K562 (cell line): ENCODE data around the gene LYAR. TPM values are rescaled to one million over a fixed set of nuclear protein-coding genes. Genes with fewer than 3 reads are reported as not detected.
A peak's percentile ranks its signal among the peaks of the same experiment; 100 is the strongest.

Experiments used
- BCL6 ChIP-seq: fragments of 250-450 bp; sonication (Bioruptor Pico); IDR thresholded peaks from 2 replicates; pipeline ENCODE4 v1.4.0; 2020
- BRF2 ChIP-seq: IDR thresholded peaks from 3 replicates; pipeline ENCODE4 v1.6.1; 2011; ENCODE audit warnings: borderline replicate concordance, mild to moderate bottlenecking; ENCODE audit not compliant: insufficient read length, insufficient read depth
- CEBPG ChIP-seq, 3 experiments: fragments of 200-800 bp in 1 of 3; sonication (Bioruptor generic) in 1 of 3; sonication (generic) in 1 of 3; formaldehyde crosslinking in 1 of 3; IDR thresholded peaks in 2 of 3; conservative IDR thresholded peaks in 1 of 3; 2 replicates each; pipeline versions ENCODE4 v1.6.1 to v1.8.0; 2016 to 2022; ENCODE audit warnings: missing compliant biosample characterization in 2 of 3, missing genetic modification characterization in 2 of 3, mild to moderate bottlenecking in 1 of 3, missing genetic modification reagents in 1 of 3
- CLOCK ChIP-seq: fragments of 250-450 bp; sonication (Bioruptor Pico); IDR thresholded peaks from 2 replicates; pipeline ENCODE4 v1.4.0; 2020; ENCODE audit warnings: mild to moderate bottlenecking, moderate library complexity, borderline replicate concordance
- CTBP1 ChIP-seq: fragments of 450-650 bp; IDR thresholded peaks from 2 replicates; pipeline ENCODE4 v1.6.1; 2016; ENCODE audit warnings: borderline replicate concordance
- E2F3 ChIP-seq: fragments of 250-450 bp; sonication (Bioruptor Pico); IDR thresholded peaks from 2 replicates; pipeline ENCODE4 v1.4.0; 2020; ENCODE audit warnings: mild to moderate bottlenecking
- EP300 ChIP-seq: IDR thresholded peaks from 2 replicates; pipeline ENCODE4 v1.6.1; 2012; ENCODE audit warnings: low read length, improper control_type of control experiment
- FOXP4 ChIP-seq: sonication (generic); formaldehyde crosslinking; IDR thresholded peaks from 2 replicates; pipeline ENCODE4 v1.8.0; 2022; ENCODE audit warnings: mild to moderate bottlenecking, missing genetic modification reagents, borderline replicate concordance
- GATAD2B ChIP-seq: fragments of 450-650 bp; IDR thresholded peaks from 2 replicates; pipeline ENCODE4 v1.6.1; 2017; ENCODE audit warnings: mild to moderate bottlenecking, borderline replicate concordance
- GTF3C2 ChIP-seq: IDR thresholded peaks from 3 replicates; pipeline ENCODE4 v1.6.1; 2011; ENCODE audit warnings: borderline replicate concordance, mild to moderate bottlenecking, moderate library complexity; ENCODE audit not compliant: insufficient read length; ENCODE audit errors: extremely low read depth
- KDM4B ChIP-seq, 2 experiments: fragments of 450-650 bp in 1 of 2; sonication (generic) in 1 of 2; IDR thresholded peaks; 2 replicates each; pipeline ENCODE4 v1.6.1; 2016 to 2017; ENCODE audit warnings: borderline replicate concordance in 2 of 2, antibody characterized with exemption in 1 of 2, low read depth in 1 of 2, mild to moderate bottlenecking in 1 of 2
- MECOM ChIP-seq: fragments of 250-450 bp; sonication (Bioruptor Pico); IDR thresholded peaks from 2 replicates; pipeline ENCODE4 v1.8.0; 2022; ENCODE audit warnings: inconsistent platforms
- PHB2 ChIP-seq: fragments of 450-650 bp; IDR thresholded peaks from 2 replicates; pipeline ENCODE4 v1.6.1; 2017; ENCODE audit warnings: low read depth
- PRMT5 ChIP-seq: sonication (generic); formaldehyde crosslinking; IDR thresholded peaks from 2 replicates; pipeline ENCODE4 v1.5.0; 2020; ENCODE audit warnings: missing genetic modification reagents
- TEAD1 ChIP-seq, 2 experiments: fragments of 450-650 bp in 1 of 2; sonication (generic) in 1 of 2; formaldehyde crosslinking; IDR thresholded peaks; 2 replicates each; pipeline versions ENCODE4 v1.4.0 to v1.8.0; 2020 to 2022; ENCODE audit warnings: mild to moderate bottlenecking in 2 of 2, missing genetic modification reagents in 1 of 2
- ZFP30 ChIP-seq: fragments of 250-450 bp; sonication (Bioruptor Pico); IDR thresholded peaks from 2 replicates; pipeline ENCODE4 v1.8.0; 2022; ENCODE audit warnings: moderate library complexity, mild to moderate bottlenecking, inconsistent platforms, borderline replicate concordance
- ZNF324 ChIP-seq: fragments of 250-450 bp; sonication (Bioruptor Pico); IDR thresholded peaks from 2 replicates; pipeline ENCODE4 v1.4.0; 2020; ENCODE audit warnings: mild to moderate bottlenecking
- polyA plus RNA-seq, 8 experiments: library from polyadenylated mRNA; depleted of rRNA in 4 of 8; stranded (reverse) in 5 of 8; unstranded in 3 of 8; fragments of >200 nt; fragmentation: Nextera tagmentation in 2 of 8; fragmentation: Illumina TruSeq in 1 of 8; extraction: Ambion mirVana in 2 of 8; extraction: Trizol in 1 of 8; gene quantifications; 2 replicates each; pipeline versions ENCODE4 v1.2.1 to v1.2.3, GENCODE V29; 2011 to 2014; ENCODE audit warnings: inconsistent platforms in 1 of 8, missing spikeins in 1 of 8
- total RNA-seq, 7 experiments: library from RNA; depleted of rRNA in 6 of 7; stranded (reverse); fragments of >200 nt in 6 of 7; fragmentation: Illumina TruSeq in 2 of 7; extraction: Trizol in 2 of 7; gene quantifications; 2 replicates each; pipeline versions ENCODE4 v1.2.1 to v1.2.3, GENCODE V29; 2011 to 2021; ENCODE audit warnings: low replicate concordance in 1 of 7

Gene LYAR
- total and polyA plus RNA-seq, 9 of the 15 experiments (the other 6 are each of a cell fraction or from before 2014, with no cell fraction given), result 28.3 to 172 (median 127) TPM

GRCh38 chr4:4323705-4324534 lies 34.0 kb upstream of the LYAR start (continued):
- TF ChIP-seq CLOCK (CRISPR knock-in tag) (no peak), FOXP4 (CRISPR knock-in tag) (0 out of 2 replicates have a peak, but pooled peaks have one; percentile 42), ZNF324 (CRISPR knock-in tag) (no peak), ZFP30 (no peak), TEAD1 (CRISPR knock-in tag; IDR thresholded peaks at IDR 0.05) (peak in 1 of 2 experiments; percentile 57; a peak in 2 of 4 replicates), PRMT5 (no peak), CEBPG (CRISPR knock-in tag; IDR thresholded peaks at IDR 0.05) (no peak), CEBPG (tag; conservative IDR thresholded peaks at IDR 0.05 in 1 of 2, IDR thresholded peaks at IDR 0.05 in 1 of 2) (no peak), E2F3 (CRISPR knock-in tag) (no peak), GATAD2B (no peak; the same call in 1 of the 2 replicates), PHB2 (peak; percentile 37), KDM4B (IDR thresholded peaks at IDR 0.05; ENCODE audit: borderline replicate concordance in 2 of 2, low read depth in 1 of 2) (no peak), GTF3C2 (no peak), EP300 (peak; percentile 50; the same call in 1 of the 2 replicates), MECOM (no peak; the same call in 1 of the 2 replicates), CTBP1 (peak; percentile 68; the same call in 1 of the 2 replicates), BCL6 (CRISPR knock-in tag) (no peak), BRF2 (no peak)
